Hepatocyte (in vitro differentiated cells): ENCODE data around the gene LEPR.

Source experiments
- EZH2 ChIP-seq: fragments of 200-600 bp; sonication (generic); IDR thresholded peaks from 2 replicates; pipeline ENCODE4 v1.6.1; 2016; ENCODE audit warnings: antibody characterized with exemption, mild to moderate bottlenecking, borderline replicate concordance
- TF ChIP-seq, protein P1 (sequence below): fragments of 200-600 bp; sonication (generic); IDR thresholded peaks from 2 replicates; pipeline ENCODE4 v1.5.1; 2016; ENCODE audit warnings: antibody characterized with exemption, mild to moderate bottlenecking; ENCODE audit not compliant: poor library complexity

DNA sequence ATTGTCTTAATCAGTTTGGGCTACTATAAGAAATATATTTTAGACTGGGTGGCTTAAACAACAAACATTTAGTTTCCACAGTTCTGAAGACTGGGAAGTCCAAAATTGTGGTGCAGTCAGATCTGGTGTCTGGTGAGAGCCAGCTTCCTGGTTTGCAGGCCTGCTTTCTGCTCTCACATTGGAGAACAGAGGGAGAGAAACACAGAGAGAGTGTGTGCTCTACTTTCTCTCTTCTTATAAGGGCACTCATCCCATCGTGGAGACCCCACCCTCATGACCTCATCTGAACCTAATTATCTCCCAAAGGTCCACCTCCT lies 4.1 kb downstream of the LEPR start:
- TF ChIP-seq, protein P1, sequence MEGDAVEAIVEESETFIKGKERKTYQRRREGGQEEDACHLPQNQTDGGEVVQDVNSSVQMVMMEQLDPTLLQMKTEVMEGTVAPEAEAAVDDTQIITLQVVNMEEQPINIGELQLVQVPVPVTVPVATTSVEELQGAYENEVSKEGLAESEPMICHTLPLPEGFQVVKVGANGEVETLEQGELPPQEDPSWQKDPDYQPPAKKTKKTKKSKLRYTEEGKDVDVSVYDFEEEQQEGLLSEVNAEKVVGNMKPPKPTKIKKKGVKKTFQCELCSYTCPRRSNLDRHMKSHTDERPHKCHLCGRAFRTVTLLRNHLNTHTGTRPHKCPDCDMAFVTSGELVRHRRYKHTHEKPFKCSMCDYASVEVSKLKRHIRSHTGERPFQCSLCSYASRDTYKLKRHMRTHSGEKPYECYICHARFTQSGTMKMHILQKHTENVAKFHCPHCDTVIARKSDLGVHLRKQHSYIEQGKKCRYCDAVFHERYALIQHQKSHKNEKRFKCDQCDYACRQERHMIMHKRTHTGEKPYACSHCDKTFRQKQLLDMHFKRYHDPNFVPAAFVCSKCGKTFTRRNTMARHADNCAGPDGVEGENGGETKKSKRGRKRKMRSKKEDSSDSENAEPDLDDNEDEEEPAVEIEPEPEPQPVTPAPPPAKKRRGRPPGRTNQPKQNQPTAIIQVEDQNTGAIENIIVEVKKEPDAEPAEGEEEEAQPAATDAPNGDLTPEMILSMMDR = no peak
- no peak for TF ChIP-seq EZH2
